GM18511 (cell line): ENCODE measurements around the gene NRG3.
"Not testable (repeated sequence)": the region's sequence is repeated elsewhere in the genome, so short reads cannot be mapped to it uniquely, and the experiment has no call there.

Experiments used
- ATAC-seq: cut with Tn5 transposase; IDR thresholded peaks from one replicate; pipeline ENCODE4 v1.9.1; 2021; ENCODE audit warnings: mild to moderate bottlenecking, moderate library complexity; ENCODE audit not compliant: unreplicated experiment

NRG3 gene

DNA sequence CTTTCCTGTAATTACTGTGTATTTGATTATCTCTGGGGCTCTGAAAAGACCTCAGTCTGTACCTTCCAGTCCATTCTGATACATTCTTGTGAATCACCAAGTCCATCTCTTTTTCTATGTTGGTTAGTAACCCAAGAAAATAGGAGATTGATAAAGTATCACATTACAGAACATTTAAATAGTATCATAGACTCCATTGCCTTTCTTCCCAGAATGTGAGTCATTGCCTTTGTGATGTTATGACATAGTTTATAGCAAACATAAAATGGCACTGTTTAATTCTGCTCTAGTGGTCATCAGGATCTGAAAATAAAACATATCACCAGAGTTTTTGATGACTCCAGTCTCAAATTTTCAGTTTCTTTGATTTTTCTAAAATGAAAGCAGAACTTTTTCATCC lies 78.4 kb downstream of the NRG3 start:
- ATAC-seq, result no peak

DNA sequence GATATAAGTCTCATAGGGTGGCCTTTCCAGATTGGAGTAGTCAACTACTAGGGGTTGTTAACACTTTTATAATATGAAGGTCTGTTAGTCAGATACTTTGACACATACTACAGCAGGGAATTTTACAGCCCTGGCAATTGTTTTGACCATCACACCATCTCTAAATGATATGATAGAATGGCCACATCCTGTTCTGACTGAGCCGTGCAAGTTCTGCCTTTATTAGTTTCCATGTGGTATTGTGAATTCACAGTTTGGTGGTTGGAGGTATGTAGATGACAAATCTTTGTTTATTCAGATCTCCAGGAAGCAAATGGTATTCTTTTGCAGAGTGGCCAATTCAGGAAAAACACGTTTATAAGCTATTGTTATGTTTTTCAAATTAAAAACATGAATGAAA lies 83.0 kb downstream of the NRG3 start:
- ATAC-seq, result no peak

DNA sequence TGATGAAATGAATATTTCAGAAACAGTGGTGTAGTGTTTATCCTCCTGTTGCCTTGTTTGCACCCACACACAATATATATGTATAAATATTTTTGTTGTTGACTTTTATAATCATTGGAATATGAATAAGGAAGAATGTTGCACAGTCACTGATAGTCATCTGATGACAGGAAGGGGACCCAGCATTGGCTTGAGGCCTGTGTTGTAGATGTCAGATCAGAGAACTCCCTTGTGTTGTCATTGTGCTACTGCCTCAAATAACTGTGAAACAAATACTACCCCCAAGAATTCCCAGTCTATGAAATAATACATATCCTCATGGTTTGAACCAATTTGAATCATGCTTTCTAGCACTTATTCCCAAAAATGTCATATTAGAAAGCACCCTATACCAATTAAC lies 84.0 kb downstream of the NRG3 start:
- ATAC-seq, result no peak

DNA sequence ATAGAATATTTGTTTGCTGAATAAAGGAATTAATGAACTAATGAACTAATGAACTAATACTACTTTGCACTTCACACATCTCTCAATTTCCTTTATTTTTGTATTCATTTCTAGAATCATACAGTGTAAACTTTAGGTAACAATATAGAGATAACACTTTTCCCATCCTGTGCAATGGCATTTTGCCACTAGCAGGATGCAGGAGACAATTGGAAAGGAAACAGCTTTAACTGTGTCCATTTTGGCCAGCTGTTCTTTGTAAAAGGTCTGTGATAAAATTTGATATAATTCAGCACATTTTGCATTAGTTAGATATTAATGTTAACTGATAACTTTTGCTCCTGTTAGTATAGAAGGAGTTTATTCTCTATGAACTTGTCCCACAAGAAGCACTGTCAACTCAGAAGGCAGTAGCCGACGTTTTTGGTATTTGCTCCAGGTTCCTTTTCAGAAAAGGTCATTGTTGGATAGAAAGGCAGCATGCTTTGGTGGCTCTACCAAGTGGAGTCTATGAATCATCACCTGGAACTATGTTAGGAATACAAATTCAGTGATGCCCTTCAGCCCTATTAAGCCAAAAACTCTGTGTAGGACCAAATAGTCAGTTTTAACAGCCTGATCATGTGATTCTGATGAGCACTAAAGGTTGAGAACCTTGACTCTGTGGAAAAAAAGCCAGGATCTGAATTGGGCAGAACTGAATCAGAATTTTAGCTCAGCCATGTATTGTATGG lies 86.6 kb downstream of the NRG3 start:
- no peak for ATAC-seq

DNA sequence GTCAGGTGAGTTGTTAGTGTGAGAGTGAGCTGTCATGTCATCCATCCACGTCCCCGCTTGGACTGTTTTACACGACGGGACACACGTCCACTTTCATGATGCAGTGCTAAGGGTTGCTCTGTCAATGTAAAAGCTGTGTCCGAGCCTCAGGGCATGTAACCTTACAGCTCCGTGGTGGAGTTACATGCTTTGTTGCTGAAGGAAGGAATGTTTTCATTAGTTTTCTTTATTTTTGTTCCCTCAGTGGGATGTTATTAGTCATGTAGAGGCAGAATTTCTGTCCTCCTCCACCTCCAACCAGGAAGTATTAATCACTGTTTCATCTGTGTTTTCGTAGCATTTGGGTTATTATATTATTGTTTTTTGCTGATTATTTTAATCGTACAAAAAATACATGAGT lies 88.6 kb downstream of the NRG3 start:
- ATAC-seq, result no peak

DNA sequence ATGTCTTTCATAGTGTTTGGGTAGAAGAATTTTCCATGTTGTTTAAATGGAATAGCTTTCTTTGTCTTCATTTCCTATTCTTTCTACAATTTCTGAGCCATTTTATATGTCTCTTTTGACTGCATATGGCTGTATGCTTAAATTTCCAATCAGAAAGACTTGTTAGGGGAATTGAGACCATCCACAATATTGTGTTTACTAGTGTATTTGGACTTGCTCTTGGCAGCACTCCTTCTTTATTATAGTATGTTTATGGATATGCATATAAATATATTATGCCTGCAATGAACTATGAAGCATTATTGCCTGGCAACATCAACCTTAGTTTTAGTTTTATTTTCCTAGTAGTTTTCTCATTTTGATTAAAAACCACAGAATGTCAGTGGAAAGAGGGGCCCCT lies 92.7 kb downstream of the NRG3 start:
- ATAC-seq, result no peak

DNA sequence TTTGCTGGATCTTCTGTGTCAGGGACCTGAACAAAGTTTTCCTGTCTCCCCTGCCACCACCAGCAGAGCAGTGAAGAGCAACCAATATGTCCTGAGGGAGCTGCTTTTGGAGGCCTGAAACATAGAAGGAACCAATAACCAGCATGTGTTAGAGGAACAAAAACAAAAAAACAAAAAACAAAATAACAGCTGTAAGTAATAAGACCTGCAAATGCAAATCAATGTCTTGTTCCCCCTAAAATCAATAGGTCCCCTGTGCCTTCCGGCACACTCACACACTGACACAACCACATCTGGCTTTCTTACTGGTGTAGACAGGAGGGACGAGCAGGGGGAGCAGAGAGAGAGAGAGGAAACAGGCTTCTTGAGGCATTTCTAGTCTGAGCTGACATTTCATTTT lies 94.1 kb downstream of the NRG3 start:
- no peak for ATAC-seq

DNA sequence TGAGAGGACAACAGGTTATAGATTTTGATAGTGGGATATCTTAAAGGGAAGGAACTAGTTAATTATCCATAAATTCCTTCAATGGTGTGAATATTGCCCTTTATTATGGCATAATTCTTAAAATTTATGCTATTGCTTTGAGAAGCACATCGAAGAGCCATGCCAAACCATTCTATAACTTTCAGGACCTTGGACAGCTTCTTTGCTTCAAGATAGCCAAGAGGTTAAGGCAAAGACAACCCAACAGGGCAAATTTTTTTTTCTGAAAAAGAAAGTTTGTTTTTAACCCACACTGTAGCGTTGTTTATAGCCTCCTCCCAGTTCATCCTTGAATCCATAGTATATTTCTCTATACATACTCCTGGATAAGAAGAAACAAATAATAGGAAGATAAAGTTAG lies 103.2 kb downstream of the NRG3 start:
- ATAC-seq, result no peak

DNA sequence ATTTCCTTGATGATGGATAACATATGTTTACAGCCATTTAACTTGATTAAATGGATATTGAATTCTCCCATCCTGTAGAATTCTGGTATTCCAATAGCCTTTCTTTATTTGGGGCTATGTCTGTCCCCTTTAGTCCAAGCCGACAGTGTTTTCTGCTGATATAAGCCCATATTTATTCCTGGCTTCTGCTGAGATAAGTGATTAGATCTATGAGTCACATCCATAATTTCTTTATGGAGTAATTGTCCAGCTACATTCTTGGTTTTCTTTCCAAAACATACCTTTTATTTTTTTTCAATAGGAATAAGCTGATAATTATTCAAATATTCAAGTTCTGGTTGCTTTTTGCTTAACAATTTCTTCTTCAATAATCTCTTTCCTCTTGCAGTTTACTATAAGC lies 106.7 kb downstream of the NRG3 start:
- no peak for ATAC-seq

DNA sequence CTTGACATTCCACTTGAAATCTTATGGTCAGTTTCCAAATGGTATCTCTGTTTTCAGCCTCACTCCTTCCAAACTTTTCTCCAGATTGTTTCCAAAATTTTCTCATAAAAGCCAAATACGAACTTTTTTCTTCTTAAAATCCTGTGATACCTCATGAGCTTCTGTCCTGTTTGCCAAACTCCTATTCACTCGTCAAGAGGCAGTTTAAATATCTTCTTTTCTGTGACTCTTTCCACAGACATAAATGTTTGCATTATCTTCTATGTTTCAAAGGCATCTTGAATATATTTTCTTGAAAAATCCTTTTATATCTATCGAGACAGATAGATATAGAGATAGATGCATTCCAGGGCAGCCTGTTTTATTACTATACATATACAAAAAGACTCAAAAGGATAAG lies 109.4 kb downstream of the NRG3 start:
- ATAC-seq, result no peak

DNA sequence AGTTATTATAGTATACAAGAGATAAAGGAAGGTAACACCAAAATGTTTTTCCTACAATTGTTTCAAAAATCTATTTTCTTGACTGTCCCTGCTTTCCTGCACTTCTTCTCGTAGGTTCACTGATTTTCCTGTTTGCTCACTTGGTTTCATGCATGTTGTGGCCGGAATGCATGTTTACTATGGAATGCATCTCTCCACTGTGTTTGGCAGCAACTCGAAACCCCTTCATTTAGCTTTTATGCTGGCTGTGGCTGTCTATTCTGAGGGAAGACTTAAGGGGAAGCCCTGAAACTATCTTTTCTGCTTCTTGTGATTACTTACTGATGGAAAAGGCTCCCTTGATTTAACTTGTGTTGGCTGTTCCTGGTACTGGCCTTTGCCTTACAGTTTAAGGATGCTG lies 120.3 kb downstream of the NRG3 start:
- ATAC-seq, result no peak

DNA sequence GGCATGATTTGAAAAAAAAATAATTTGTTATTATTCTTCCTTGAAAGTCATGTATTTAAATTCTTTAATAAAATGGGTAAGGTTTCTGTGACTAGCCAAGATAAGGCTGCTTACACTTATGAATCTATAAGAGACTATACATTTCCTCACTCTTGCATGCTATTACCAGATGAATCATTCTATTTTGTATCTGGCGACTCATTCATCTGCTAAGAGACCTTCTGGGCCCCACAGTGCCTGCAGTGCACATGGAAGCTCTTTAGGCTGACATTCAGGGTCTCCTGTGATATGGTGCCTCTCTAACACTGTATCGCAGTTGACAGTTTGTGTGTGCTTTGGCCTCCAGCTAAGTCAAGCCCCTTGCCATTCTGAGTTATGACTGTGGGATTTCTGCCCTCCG lies 121.9 kb downstream of the NRG3 start:
- ATAC-seq, result no peak

DNA sequence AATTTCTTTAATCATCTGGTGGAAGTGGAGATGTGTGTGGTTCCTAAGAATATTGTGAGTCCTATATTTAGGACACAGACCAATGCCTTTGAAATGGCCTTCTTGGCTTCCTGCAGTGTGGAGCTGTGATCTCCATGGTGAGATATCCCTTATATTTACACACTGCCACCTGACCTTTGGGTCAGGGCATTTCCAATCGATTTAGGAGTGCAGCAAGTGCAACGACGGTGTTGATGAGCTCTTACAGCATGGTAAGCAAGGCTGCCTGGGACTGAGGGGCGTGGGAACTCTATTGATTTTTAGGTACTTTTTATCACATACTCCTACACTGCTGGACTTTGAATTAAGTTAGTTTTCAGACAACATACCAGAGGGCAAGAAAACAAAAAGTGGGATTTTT lies 146.0 kb downstream of the NRG3 start:
- no peak for ATAC-seq

DNA sequence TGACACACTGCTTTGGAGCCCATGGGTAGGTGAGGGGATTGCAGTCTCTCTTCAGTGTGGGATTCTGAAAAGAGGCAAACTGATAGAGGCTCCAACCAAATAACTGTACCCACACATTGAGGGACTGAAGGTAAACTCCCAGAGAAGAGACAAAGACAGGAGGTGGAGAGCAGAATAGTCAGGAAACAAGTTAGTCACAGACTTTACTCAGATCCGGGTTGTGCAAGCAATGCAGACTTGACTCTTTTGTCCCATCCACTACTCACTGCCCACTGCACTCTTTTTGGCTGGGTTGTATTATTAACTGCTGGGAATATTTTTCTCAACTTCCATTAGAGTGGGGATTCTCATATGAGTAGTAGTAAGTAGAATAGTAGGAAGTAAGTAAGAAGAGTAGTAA lies 152.7 kb downstream of the NRG3 start:
- no peak for ATAC-seq

DNA sequence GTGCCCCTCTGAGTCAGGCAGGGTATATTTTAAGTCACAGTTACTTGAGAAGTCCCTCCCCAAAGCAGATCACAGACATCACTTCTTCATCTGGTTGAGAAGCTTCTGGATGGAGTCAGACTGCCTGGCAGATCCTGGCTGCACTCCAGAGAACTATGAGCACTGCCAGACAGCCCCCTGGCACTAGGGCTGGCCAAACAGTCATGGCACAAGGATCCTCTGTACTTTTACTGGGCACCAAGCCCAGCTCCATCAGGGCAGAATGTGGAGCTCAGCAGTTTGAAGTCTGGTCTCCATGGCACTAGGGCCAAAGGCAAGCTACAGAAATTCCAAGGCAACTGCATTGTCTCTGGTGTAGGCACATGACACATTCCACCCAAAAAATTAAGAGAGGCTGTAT lies 162.1 kb downstream of the NRG3 start:
- no peak for ATAC-seq

DNA sequence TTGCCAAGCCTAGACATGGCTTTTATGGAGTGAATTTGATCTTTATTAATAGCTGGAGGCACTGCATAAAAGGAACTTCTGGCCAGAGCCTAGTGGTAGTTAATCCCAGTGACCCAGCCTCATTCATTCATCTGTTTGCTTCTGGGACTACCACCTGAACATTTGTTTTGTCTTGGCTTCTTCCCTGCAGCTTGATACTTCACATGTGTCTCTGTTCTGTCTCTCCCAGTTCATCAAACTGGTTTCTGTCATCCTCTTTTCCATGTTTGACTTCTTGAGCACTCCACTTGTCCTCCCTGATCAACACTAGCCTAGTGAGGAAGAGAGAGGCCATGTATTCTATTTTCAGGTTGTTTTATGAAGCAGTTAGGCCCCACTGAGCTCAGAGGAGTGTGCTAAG lies 163.6 kb downstream of the NRG3 start:
- ATAC-seq, result no peak

DNA sequence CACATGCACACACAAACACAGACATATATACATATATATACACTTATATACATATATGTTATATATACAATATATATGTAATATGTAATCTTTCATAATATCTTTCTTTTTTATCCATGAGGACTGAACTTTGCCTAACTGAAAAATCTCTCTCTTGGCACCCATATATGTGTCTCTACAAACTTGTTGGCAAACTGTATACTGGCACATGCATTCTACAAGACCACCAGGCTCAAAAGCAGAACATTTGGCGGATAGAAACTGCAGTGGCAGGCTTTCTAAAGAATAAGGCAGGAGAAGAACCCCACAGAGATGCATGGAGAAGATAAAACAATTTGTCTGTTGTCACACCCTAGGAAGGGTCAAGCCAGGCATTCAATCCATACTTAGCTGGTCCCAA lies 165.3 kb downstream of the NRG3 start:
- ATAC-seq, result no peak

DNA sequence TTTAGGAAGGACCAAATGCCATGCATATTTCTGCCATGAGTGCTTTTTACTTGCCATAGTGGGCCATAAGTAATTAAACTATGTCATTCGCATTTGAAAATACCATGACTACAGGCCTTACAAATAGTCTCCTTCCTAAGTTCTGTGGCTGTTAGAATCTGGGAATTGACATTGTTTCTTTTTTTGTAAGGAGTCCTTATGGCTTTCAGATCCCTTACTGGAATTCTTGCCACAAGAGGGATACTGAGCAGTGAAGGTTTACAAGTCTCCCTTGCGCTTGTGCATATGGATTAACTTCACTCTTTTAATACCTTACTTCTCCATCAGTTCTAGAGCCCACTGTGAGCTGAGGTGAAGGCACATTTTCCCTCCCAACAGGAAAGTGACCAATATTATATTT lies 166.0 kb downstream of the NRG3 start:
- no peak for ATAC-seq

DNA sequence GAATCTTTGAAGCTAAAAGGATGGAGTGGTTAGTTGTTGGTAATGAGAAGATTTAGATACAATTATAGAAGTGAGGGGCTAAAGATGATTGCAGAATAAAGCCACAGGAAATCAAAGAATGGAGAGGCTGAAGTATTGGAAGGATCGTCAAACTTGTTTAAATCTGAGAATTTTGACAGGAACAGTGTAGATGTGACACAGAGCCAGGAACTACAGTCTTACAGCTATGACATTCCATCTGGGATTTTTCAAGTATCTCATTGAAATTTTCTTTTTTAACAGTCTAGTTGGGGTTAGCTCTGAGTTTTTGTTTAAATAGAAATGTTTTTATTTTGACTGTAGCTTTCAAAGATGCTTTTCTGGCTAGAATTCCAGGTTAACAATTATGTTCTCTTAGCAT lies 181.4 kb downstream of the NRG3 start:
- ATAC-seq, result no peak

DNA sequence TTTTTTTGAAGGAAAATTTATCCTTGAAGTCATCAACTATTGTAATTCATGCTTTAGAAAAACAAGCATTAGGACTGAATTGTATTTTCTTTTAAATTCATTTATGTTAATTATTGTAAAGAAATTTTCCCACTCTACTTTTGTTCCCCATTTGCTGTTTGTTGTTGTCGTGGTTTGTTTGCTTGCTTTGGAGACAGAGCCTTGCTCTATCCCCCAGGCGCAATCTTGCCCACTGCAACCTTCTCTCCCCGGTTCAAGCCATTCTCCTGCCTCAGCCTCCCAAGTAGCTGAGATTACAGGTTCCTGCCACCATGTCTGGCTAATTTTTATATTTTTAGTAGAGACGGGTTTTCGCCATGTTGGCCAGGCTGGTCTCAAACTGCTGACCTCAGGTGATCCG lies 192.2 kb downstream of the NRG3 start:
- not testable (repeated sequence) for ATAC-seq

DNA sequence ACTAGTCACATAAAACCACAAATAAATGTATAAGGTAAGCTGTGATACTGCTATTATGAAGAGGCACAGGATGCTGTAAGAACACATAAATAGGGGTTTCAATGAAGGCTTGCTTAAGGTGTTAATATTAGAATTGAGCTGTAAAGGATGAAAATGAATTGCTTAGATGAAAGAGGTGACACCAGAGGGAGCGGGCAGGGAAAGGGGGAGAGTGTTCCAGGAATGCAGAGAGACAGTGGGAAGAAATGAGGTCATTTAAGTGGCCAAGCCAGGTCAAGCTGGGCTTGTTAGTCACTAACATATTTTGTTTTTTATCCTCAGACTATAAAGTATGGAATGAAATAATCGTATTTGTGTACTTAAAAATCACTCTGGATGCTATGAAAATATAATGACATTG lies 193.5 kb downstream of the NRG3 start:
- ATAC-seq, result no peak

DNA sequence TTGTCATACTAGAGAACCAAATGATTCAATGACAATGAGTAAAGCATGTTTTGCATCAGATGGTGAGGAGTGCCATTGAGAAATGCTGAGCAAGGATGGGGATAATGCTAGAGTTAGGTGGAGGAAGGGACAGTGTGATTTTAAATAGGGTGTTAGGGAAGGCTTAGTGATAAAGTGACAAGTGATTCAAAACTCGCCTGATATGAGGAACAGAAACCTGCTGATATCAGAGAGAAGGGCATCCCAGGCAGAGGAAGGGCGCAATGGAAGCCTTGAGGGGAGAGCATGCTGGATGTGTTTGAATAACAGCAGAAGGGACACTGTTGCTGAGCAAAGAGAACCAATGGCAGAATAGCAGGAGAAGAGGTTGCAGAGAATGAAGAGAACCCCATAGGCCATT lies 196.2 kb downstream of the NRG3 start:
- no peak for ATAC-seq

DNA sequence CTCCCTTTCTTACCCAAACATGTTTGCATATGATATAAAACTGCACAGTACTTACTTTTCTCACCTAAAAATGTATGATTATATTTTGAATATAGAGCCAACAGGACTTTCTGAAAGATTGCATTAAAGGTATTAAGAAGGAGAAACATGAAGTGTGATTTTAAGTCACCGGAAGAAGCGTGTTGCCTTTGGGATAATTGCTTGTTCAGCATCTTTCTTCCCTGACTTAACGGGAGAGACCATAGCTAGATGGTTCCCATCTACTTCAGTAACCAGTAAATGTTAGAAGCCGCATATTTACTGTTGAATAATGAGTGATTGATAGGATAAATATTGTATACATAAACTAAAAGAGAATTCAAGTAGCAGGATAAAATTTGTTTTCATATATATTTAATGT lies 197.1 kb downstream of the NRG3 start:
- no peak for ATAC-seq

DNA sequence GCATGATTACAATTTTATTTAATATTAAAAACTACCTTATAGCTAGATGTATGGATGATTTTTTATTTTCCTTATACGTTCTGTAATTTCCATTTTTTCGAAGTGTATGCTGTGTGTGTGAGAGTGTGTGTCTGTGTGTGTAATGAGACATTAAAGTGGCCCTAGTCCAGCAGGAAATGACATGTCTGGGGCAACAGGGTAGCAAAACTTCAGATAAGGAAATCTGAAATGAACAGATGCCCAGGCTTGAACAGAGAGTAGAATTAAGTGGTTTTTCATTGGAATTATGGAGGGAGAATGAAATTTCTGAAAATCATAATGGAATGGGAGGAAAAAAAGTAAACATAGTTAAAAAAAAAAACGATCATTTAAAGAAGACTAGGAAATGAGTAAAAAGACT lies 200.6 kb downstream of the NRG3 start:
- no peak for ATAC-seq
